ENCODE results near the gene TNIK. TPM values are rescaled to one million over a fixed set of nuclear protein-coding genes. Genes with fewer than 3 reads are reported as not detected.

Gene TNIK
- total RNA-seq, 6 experiments from 2014 or later, result 10.6 to 17.2 (median 11.8) TPM

DNA sequence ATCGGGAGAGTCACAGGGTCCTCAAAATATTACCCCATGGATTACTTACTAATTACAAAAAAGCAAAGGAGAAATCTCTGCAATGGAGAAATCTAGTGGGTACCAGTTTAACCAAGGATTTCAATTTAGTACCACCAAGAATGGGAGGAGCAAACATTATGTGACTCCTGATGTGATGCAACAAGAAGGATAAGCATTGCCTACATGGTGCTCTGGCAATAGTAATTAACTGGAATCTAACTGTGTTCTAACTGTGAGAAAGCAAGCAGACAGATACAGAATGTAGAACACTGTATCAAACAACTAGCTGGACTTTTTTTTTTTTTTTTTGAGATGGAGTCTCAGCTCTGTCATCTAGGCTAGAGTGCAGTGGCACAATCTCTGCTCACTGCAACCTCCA is 159.2 kb downstream of the TNIK start:
- H3K36me3 Mint-ChIP-seq (ENCODE audit: low read depth), result peaks cover 26% of the 10 kb centered on the region; the same call in 1 of the 2 replicates
- H3K27me3 Mint-ChIP-seq (ENCODE audit: insufficient read depth), result no peaks in the 10 kb centered on the region; the same call in 1 of the 2 replicates
- H3K9me3 Mint-ChIP-seq, result no peaks in the 10 kb centered on the region
- peaks cover 32% of the 10 kb centered on the region for H3K4me1 Mint-ChIP-seq (ENCODE audit: low read depth)
- TF ChIP-seq, protein P1, sequence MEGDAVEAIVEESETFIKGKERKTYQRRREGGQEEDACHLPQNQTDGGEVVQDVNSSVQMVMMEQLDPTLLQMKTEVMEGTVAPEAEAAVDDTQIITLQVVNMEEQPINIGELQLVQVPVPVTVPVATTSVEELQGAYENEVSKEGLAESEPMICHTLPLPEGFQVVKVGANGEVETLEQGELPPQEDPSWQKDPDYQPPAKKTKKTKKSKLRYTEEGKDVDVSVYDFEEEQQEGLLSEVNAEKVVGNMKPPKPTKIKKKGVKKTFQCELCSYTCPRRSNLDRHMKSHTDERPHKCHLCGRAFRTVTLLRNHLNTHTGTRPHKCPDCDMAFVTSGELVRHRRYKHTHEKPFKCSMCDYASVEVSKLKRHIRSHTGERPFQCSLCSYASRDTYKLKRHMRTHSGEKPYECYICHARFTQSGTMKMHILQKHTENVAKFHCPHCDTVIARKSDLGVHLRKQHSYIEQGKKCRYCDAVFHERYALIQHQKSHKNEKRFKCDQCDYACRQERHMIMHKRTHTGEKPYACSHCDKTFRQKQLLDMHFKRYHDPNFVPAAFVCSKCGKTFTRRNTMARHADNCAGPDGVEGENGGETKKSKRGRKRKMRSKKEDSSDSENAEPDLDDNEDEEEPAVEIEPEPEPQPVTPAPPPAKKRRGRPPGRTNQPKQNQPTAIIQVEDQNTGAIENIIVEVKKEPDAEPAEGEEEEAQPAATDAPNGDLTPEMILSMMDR (IDR thresholded peaks at IDR 0.05), result no peak
- H3K4me3 Mint-ChIP-seq, result no peak overlapping the region
- no peak for DNase-seq
- no peak overlapping the region for H3K27ac Mint-ChIP-seq

DNA sequence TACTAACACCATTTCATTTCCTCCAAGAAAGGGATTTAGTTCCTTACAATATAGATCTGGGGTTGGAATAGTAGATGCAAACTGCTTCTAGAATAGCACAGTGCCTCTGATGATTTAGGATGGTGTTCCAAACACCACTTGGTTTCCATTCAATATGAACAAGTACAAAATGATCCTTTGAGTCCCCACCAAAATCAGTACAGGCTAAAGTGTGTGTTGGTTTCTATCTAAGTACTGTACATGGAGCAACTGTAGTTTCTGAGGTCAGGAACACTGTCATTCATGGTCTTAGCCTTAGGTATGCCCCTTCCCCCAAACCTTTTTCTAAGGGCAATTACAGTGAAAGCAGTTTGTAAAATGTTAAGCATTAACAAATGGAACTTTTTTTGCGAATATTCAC is 162.3 kb downstream of the TNIK start:
- no peak for DNase-seq
- Mint-ChIP-seq H3K9me3 (no peaks in the 10 kb centered on the region), H3K4me3 (no peak overlapping the region), H3K27ac (no peak overlapping the region), H3K36me3 (ENCODE audit: low read depth) (peaks cover 20% of the 10 kb centered on the region; the same call in 1 of the 2 replicates), H3K27me3 (ENCODE audit: insufficient read depth) (no peaks in the 10 kb centered on the region; the same call in 1 of the 2 replicates), H3K4me1 (ENCODE audit: low read depth) (peaks cover 18% of the 10 kb centered on the region)
- TF ChIP-seq, protein P1 (IDR thresholded peaks at IDR 0.05), result no peak

DNA sequence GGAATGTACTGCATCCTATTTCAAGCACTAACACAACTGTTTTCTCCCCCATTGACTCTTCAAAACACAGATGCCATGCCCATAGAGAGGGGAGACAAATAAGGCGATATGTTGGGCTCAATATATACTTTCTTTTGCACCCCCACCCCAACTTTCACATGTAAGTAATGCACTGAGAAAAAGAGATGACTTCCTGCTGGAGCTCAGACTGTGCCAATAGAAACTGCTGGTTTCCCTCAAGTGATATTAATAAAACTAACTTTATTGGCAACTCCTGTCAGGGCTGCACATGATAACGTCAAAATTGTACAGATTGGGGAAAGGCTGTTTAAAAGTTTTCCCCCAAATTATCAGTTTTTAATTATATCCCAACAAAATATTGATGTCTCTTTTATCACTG is 163.0 kb downstream of the TNIK start:
- peaks cover 18% of the 10 kb centered on the region for H3K4me1 Mint-ChIP-seq (ENCODE audit: low read depth)
- no peaks in the 10 kb centered on the region; the same call in 1 of the 2 replicates for H3K27me3 Mint-ChIP-seq (ENCODE audit: insufficient read depth)
- DNase-seq, result no peak
- H3K4me3 Mint-ChIP-seq, result no peak overlapping the region
- peaks cover 20% of the 10 kb centered on the region; the same call in 1 of the 2 replicates for H3K36me3 Mint-ChIP-seq (ENCODE audit: low read depth)
- no peaks in the 10 kb centered on the region for H3K9me3 Mint-ChIP-seq
- no peak overlapping the region for H3K27ac Mint-ChIP-seq
- TF ChIP-seq, protein P1 (IDR thresholded peaks at IDR 0.05), result no peak

DNA sequence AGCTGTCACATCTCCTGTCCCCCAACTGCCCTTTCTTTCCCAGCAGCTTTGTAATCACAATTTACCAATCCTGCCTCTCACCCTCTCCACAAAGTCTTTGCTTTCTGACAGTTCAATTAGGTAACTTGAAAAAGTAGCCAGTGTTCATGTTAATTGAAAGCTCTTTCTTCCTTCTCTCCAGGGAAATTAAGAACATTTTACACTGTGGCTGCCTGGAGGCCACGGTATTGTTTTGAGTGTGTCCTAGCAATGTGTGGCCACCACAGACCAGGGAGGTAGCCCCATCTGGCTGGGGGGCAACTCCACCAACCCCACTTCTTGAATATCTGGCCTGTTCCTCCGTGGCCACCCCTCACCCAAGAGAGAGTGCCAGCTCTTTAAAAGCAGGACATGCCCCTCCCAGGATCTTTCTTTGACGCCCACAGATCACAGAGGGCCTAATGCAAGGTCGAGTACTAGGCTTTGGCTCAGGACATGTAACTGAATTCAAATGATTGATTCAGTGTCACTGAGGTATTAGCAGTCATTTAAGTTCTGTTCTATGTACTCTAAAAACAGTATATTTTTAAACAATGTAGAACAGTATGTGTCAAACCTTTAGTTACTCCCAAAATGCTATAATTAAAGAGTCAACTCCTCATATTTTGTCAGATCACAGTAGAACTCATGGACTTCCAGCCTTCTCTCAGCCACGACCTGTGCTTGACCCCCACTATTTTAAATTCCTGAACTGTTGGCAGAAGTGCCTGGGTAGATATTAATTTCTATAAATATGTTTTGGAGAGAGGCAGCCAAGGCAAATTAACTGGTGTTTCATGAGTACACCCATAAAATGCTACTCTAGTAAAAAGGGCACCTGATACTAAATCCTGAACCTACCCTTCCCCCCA is 164.5 kb downstream of the TNIK start:
- Mint-ChIP-seq H3K36me3 (ENCODE audit: low read depth) (peaks cover 18% of the 10 kb centered on the region; the same call in 1 of the 2 replicates), H3K27me3 (ENCODE audit: insufficient read depth) (no peaks in the 10 kb centered on the region; the same call in 1 of the 2 replicates), H3K27ac (no peak overlapping the region), H3K4me3 (no peak overlapping the region; the same call in 1 of the 2 replicates), H3K4me1 (ENCODE audit: low read depth) (peaks cover 28% of the 10 kb centered on the region), H3K9me3 (no peaks in the 10 kb centered on the region)
- no peak for DNase-seq
- TF ChIP-seq, protein P1 (IDR thresholded peaks at IDR 0.05), result no peak

DNA sequence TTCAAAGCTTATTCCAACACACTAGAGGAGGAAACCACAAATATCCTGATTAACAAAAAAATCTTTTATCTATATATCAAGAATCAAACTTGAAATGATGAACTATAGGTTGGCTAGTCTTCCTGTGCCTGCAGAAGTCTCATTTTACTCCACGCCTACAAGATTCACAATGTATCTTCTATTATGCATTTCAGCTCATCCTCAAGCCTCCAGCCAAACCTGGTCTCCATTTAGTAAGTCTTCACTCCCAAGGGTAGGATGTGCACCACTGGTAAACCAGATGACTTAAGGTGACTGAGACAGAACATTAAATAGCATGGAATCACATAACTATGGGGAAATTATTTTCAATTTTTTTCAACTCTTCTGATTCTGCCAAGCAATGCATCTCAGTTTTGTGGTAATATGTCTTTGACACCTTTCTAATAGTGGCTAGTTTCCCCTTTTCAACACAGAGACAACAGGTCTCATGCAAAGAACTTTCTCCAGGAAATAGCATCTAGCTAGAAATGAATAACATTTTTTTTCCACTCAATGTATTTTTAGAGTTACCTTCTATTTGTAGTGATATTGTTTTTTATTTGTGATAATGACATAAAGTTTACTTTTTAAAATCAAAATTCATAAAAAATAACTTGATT is 166.9 kb downstream of the TNIK start:
- TF ChIP-seq, protein P1 (IDR thresholded peaks at IDR 0.05), result no peak
- H3K9me3 Mint-ChIP-seq, result no peaks in the 10 kb centered on the region
- H3K36me3 Mint-ChIP-seq (ENCODE audit: low read depth), result no peaks in the 10 kb centered on the region
- no peak overlapping the region for H3K27ac Mint-ChIP-seq
- peaks cover 40% of the 10 kb centered on the region for H3K4me1 Mint-ChIP-seq (ENCODE audit: low read depth)
- DNase-seq, result no peak
- no peaks in the 10 kb centered on the region; the same call in 1 of the 2 replicates for H3K27me3 Mint-ChIP-seq (ENCODE audit: insufficient read depth)
- H3K4me3 Mint-ChIP-seq, result no peak overlapping the region

Measured in HFFc6 (cell line).